ENCODE results near the gene COL13A1. TPM values are rescaled to one million over a fixed set of nuclear protein-coding genes. Genes with fewer than 3 reads are reported as not detected.

COL13A1 gene
- total RNA-seq, 1 donor from 2014 or later: not detected

DNA sequence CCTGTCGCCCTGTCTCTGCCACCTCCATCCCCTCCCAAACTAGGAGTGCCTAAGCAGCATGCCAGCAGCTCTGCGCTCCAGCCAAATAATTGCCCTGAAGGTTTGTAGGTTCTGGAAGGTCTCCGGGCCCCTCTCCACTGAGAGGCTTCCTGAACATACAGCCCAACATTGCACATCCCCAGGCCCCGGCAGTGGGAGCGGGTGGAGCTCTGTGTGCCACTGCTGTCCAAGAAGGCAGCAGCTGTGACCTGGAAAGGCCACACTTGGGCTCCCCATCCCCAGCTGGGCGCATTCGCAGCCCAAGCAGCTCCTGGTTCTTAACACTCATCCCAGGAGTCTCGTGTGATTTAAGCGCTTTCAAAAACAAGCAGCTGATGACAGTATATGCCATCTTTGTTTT is 95.7 kb downstream of the COL13A1 start:
- no peak overlapping the region for H3K4me3 ChIP-seq
- no peaks in the 10 kb centered on the region for H3K27me3 ChIP-seq
- peaks cover 19% of the 10 kb centered on the region for H3K4me1 ChIP-seq
- peak overlapping the region; percentile 70 for H3K27ac ChIP-seq
- no peaks in the 10 kb centered on the region for H3K36me3 ChIP-seq
- no peak for DNase-seq (ENCODE audit: extremely low spot score in 2 of 2)
- intact Hi-C loops (cut with DNase I): no loop called here
- H3K9me3 ChIP-seq: no peaks in the 10 kb centered on the region
- TF ChIP-seq CTCF (IDR thresholded peaks at IDR 0.05) (no peak), POLR2A (IDR thresholded peaks at IDR 0.05) (no peak), POLR2AphosphoS5 (IDR thresholded peaks at IDR 0.05; ENCODE audit: insufficient read depth in 1 of 2, low read depth in 1 of 2) (no peak)

GRCh38 chr10:69897999-69898398 is 96.3 kb downstream of the COL13A1 start:
- Histone ChIP-seq H3K27ac (no peak overlapping the region), H3K4me1 (peaks cover 19% of the 10 kb centered on the region), H3K9me3 (no peaks in the 10 kb centered on the region), H3K27me3 (no peaks in the 10 kb centered on the region), H3K36me3 (no peaks in the 10 kb centered on the region), H3K4me3 (no peak overlapping the region)
- intact Hi-C loops (cut with DNase I): no loop called here
- DNase-seq (ENCODE audit: extremely low spot score in 2 of 2): no peak
- TF ChIP-seq POLR2A (IDR thresholded peaks at IDR 0.05) (no peak), POLR2AphosphoS5 (IDR thresholded peaks at IDR 0.05; ENCODE audit: insufficient read depth in 1 of 2, low read depth in 1 of 2) (no peak), CTCF (IDR thresholded peaks at IDR 0.05) (no peak)

DNA sequence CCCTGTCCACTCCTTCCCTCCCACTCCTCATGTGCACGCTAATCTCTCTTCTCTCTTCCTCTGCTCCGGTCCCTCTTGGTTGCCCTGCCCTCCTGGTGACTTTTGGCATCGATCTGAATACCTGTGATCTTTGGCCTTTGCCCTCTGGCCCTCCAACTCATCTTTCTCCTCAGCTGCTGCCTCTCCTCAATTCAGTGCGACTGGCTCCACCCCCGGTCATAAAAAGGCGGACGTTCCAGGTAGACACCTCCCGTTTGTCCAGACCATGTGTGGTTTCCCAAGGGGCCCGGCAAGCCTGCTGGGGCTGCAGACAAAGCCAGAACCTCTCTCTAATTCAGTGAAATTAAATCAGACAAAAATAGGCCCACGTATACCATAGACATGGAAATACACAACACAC is 96.8 kb downstream of the COL13A1 start:
- H3K36me3 ChIP-seq: no peaks in the 10 kb centered on the region
- DNase-seq (ENCODE audit: extremely low spot score in 2 of 2): no peak
- H3K4me3 ChIP-seq: no peak overlapping the region
- no peaks in the 10 kb centered on the region for H3K27me3 ChIP-seq
- no peak overlapping the region for H3K27ac ChIP-seq
- no peaks in the 10 kb centered on the region for H3K9me3 ChIP-seq
- TF ChIP-seq POLR2AphosphoS5 (IDR thresholded peaks at IDR 0.05; ENCODE audit: insufficient read depth in 1 of 2, low read depth in 1 of 2) (no peak), CTCF (IDR thresholded peaks at IDR 0.05) (no peak), POLR2A (IDR thresholded peaks at IDR 0.05) (no peak)
- H3K4me1 ChIP-seq: peaks cover 19% of the 10 kb centered on the region
- intact Hi-C loops (cut with DNase I): no loop called here

DNA sequence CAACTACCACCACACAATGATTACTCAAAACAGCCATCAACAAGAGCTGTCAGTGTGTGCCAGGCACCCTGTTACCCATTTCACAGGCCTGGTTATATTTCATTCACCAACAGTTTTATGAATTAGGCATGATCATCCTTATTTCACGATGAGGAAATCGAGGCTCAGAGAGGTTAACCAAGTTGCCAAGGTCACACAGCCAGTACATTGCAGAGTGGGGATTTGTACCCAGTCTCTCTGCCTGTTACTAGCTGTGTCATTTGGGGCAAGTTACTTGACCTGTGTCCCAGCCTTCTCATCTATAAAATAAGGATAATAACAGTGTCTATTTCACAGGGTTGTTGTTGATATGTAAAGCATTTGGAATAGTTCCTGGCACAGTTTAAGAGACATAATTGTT is 97.2 kb downstream of the COL13A1 start:
- no peak for DNase-seq (ENCODE audit: extremely low spot score in 2 of 2)
- Histone ChIP-seq H3K27ac (no peak overlapping the region), H3K4me3 (no peak overlapping the region), H3K9me3 (no peaks in the 10 kb centered on the region), H3K27me3 (no peaks in the 10 kb centered on the region), H3K4me1 (peaks cover 19% of the 10 kb centered on the region), H3K36me3 (no peaks in the 10 kb centered on the region)
- no peak for TF ChIP-seq POLR2AphosphoS5 (IDR thresholded peaks at IDR 0.05; ENCODE audit: insufficient read depth in 1 of 2, low read depth in 1 of 2)
- TF ChIP-seq POLR2A (IDR thresholded peaks at IDR 0.05): no peak
- TF ChIP-seq CTCF (IDR thresholded peaks at IDR 0.05): no peak
- intact Hi-C loops (cut with DNase I): no loop called here

DNA sequence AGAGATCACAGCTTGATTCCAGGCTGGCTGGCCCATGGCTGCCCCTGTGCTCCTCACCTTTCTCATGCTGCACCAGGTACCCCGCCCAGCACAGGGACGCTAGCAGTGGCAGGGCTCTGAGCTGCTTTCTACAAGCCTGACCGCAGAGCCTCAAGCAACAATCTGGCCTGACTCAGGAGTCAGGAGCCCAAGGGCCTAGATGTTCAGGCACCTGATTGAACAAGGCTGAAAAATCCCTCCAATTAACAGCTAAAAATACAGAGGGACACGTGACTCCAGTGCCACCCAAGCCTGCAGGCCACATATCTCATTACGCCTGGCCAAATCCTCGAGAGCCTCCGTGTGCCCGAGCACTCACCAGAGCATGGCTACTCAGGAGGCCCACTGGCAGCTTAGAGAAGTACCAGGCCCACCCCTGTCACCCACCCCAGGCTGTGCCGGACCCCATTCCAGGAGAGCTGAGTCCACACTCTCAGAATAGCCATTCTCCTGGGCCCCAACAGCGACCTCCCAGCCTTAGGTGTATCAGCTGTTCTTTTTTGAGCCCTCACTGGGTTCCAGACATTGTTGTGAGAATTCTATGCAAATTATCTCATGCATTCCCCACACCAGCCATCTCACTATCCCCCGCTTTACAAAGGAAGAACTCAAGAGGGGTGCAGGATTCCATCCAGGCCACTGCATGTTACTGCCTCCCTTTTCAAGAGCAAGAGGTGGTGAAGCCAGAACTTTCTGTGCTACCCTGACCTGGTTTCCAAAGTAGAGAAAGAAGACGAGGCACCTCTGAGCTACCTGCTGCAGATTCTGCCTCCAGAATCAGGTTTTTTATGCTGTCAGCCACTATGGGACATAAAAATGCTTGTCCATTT is 98.3 kb downstream of the COL13A1 start:
- TF ChIP-seq POLR2AphosphoS5 (IDR thresholded peaks at IDR 0.05; ENCODE audit: insufficient read depth in 1 of 2, low read depth in 1 of 2) (no peak), POLR2A (IDR thresholded peaks at IDR 0.05) (no peak), CTCF (IDR thresholded peaks at IDR 0.05) (no peak)
- no peaks in the 10 kb centered on the region for H3K27me3 ChIP-seq
- no peaks in the 10 kb centered on the region for H3K9me3 ChIP-seq
- H3K4me3 ChIP-seq: no peak overlapping the region
- H3K4me1 ChIP-seq: peaks cover 19% of the 10 kb centered on the region
- intact Hi-C loops (cut with DNase I): no loop called here
- no peak for DNase-seq (ENCODE audit: extremely low spot score in 2 of 2)
- H3K36me3 ChIP-seq: no peaks in the 10 kb centered on the region
- H3K27ac ChIP-seq: no peak overlapping the region

Data from vagina (tissue), 2 donors.